ENCODE data around the gene TADA2A.

Gene TADA2A

DNA sequence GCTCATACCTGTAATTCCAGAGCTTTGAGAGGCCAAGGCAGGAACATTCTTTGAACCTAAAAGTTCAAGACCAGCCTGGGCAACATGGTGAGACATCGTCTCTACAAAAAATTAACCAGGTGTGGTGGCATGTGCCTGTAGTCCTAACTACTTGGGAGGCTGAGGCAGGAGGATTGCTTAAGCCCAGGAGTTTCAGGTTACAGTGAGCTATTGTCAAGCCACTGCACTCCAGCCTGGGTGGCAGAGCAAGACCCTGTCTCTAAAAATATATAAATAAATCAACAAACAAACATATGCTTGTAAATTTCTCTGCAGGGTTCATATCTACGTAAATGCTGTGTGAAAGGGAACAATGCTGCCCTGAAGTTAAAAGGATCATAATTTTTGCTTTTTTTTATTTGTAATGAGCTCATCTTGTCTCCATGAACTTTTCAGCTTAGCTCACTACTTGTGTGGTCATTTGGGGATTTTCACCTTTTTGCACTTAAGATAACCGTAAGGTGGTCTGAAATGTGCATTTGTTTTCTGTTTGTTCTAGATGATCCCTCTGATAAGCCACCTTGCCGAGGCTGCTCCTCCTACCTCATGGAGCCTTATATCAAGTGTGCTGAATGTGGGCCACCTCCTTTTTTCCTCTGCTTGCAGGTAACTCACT lies 16.4 kb downstream of the TADA2A start:
- Histone ChIP-seq H3K9me3 (ENCODE audit: insufficient read depth, low read length) (no peaks in the 10 kb centered on the region), H3K27me3 (ENCODE audit: insufficient read depth, insufficient read length) (no peaks in the 10 kb centered on the region), H3K36me3 (ENCODE audit: insufficient read depth, insufficient read length, low read length) (peaks cover 51% of the 10 kb centered on the region), H3K4me3 (ENCODE audit: insufficient read length, low read depth) (no peak overlapping the region), H3K4me1 (ENCODE audit: insufficient read depth, insufficient read length) (no peaks in the 10 kb centered on the region), H3K9ac (ENCODE audit: insufficient read length, low read depth) (no peak overlapping the region)
- no peak for TF ChIP-seq YY1 (IDR thresholded peaks at IDR 0.05; ENCODE audit: insufficient read depth, insufficient read length)
- TF ChIP-seq SUZ12 (IDR thresholded peaks at IDR 0.05; ENCODE audit: extremely low read depth, insufficient read depth, insufficient read length): no peak
- no peak for TF ChIP-seq ZNF274 (IDR thresholded peaks at IDR 0.05; ENCODE audit: low read depth, low read length)
- no peak for DNase-seq (ENCODE audit: low read depth, low spot score)

DNA sequence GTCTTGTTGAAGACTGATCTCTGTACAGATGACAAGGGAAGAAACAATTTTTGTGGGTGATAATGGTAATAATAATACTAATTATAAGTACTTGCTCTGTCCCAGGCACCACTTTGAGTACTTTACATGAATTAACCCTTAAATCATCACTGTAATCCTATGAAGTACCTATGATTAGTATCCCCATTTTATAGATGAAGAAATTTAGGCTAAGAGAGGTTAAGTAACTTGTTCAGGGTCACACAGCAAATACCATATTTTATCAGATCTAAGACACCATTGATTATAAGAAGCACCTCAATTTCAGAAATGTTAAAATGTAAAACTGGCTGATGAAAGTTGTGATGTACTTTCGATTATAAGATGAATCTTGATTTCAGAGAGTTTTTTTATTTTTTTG lies 18.6 kb downstream of the TADA2A start:
- Histone ChIP-seq H3K4me1 (ENCODE audit: insufficient read depth, insufficient read length) (no peaks in the 10 kb centered on the region), H3K27me3 (ENCODE audit: insufficient read depth, insufficient read length) (no peaks in the 10 kb centered on the region), H3K9me3 (ENCODE audit: insufficient read depth, low read length) (no peaks in the 10 kb centered on the region), H3K4me3 (ENCODE audit: insufficient read length, low read depth) (no peak overlapping the region), H3K36me3 (ENCODE audit: insufficient read depth, insufficient read length, low read length) (peaks cover 53% of the 10 kb centered on the region), H3K9ac (ENCODE audit: insufficient read length, low read depth) (no peak overlapping the region)
- no peak for DNase-seq (ENCODE audit: low read depth, low spot score)
- no peak for TF ChIP-seq ZNF274 (IDR thresholded peaks at IDR 0.05; ENCODE audit: low read depth, low read length)
- no peak for TF ChIP-seq YY1 (IDR thresholded peaks at IDR 0.05; ENCODE audit: insufficient read depth, insufficient read length)
- TF ChIP-seq SUZ12 (IDR thresholded peaks at IDR 0.05; ENCODE audit: extremely low read depth, insufficient read depth, insufficient read length): no peak

DNA sequence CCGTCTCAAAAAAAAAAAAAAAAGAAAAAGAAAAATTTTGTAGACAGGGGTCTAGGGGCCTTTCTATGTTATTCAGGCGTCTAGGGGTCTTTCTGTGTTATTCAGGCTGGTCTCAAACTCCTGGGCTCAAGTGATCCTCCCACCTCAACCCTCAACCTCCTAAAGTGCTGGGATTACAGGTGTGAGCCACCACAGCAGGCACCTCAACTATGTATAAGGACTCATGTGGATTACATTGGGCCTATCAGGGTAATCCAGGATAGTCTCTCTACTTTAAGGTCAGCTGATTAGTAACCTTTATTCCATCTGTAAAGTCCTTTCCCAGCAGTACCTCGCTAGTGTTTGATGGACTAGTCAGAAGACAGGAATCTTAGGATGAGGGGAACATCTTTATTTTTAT lies 22.4 kb downstream of the TADA2A start:
- Histone ChIP-seq H3K36me3 (ENCODE audit: insufficient read depth, insufficient read length, low read length) (peaks cover 55% of the 10 kb centered on the region), H3K4me3 (ENCODE audit: insufficient read length, low read depth) (no peak overlapping the region), H3K9ac (ENCODE audit: insufficient read length, low read depth) (no peak overlapping the region), H3K27me3 (ENCODE audit: insufficient read depth, insufficient read length) (no peaks in the 10 kb centered on the region), H3K9me3 (ENCODE audit: insufficient read depth, low read length) (no peaks in the 10 kb centered on the region), H3K4me1 (ENCODE audit: insufficient read depth, insufficient read length) (no peaks in the 10 kb centered on the region)
- TF ChIP-seq YY1 (IDR thresholded peaks at IDR 0.05; ENCODE audit: insufficient read depth, insufficient read length) (no peak), ZNF274 (IDR thresholded peaks at IDR 0.05; ENCODE audit: low read depth, low read length) (no peak), SUZ12 (IDR thresholded peaks at IDR 0.05; ENCODE audit: extremely low read depth, insufficient read depth, insufficient read length) (no peak)
- DNase-seq (ENCODE audit: low read depth, low spot score): no peak

DNA sequence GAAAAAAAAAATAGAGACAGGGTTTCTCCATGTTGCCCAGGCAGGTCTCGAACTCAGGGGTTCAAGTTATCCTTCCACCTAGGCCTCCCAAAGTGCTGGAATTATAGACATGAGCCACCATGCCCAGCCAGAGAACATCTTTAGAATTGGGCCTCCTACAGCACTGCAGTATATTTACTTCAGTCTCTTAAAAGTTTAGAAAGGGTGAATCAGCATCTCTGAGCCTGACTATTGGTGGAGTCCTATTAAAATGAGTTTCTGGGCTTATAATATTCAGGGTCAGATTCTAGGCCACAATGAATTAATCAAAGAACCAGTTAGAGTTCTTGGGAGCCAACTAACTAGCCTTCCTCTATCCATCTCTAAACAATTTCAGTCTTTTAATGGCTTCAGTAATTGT lies 22.8 kb downstream of the TADA2A start:
- peaks cover 55% of the 10 kb centered on the region for H3K36me3 ChIP-seq (ENCODE audit: insufficient read depth, insufficient read length, low read length)

DNA sequence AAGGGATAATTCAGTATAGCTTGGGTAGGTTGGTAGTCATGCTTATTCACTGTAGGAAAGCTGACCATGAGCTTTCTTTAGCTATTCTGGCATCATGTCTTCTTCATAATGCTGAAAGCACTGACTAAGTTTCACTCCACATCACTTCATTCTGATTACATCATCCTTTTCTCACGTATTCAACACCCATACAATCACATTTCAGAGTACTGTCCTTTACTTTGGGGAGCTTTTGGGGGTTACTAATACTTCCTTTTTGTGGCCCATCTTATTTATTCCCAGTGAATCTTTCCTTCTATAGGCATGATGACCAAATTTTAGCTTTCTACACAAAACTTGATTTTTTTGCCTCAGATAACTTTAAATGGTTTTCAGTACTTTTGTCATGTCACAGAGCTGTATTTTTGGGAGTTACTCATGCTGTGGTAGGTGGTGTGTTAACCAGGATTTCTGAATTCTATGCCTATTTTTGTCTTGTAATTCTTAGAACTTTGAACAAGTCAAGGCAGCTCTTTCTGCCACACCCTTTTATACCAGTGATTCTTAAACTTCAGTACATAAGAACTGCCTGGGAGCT lies 23.5 kb downstream of the TADA2A start:
- Histone ChIP-seq H3K4me3 (ENCODE audit: insufficient read length, low read depth) (no peak overlapping the region), H3K4me1 (ENCODE audit: insufficient read depth, insufficient read length) (no peaks in the 10 kb centered on the region), H3K9me3 (ENCODE audit: insufficient read depth, low read length) (no peaks in the 10 kb centered on the region), H3K36me3 (ENCODE audit: insufficient read depth, insufficient read length, low read length) (peaks cover 57% of the 10 kb centered on the region), H3K9ac (ENCODE audit: insufficient read length, low read depth) (no peak overlapping the region), H3K27me3 (ENCODE audit: insufficient read depth, insufficient read length) (no peaks in the 10 kb centered on the region)
- no peak for TF ChIP-seq YY1 (IDR thresholded peaks at IDR 0.05; ENCODE audit: insufficient read depth, insufficient read length)
- no peak for TF ChIP-seq ZNF274 (IDR thresholded peaks at IDR 0.05; ENCODE audit: low read depth, low read length)
- TF ChIP-seq SUZ12 (IDR thresholded peaks at IDR 0.05; ENCODE audit: extremely low read depth, insufficient read depth, insufficient read length): no peak
- no peak for DNase-seq (ENCODE audit: low read depth, low spot score)

More for the DNA sequence above, 22.8 kb downstream of the TADA2A start:
- TF ChIP-seq YY1 (IDR thresholded peaks at IDR 0.05; ENCODE audit: insufficient read depth, insufficient read length) (no peak), ZNF274 (IDR thresholded peaks at IDR 0.05; ENCODE audit: low read depth, low read length) (no peak)
- no peak for DNase-seq (ENCODE audit: low read depth, low spot score)
- H3K4me1 ChIP-seq (ENCODE audit: insufficient read depth, insufficient read length): no peaks in the 10 kb centered on the region
- no peak overlapping the region for H3K9ac ChIP-seq (ENCODE audit: insufficient read length, low read depth)
- no peaks in the 10 kb centered on the region for H3K9me3 ChIP-seq (ENCODE audit: insufficient read depth, low read length)
- H3K27me3 ChIP-seq (ENCODE audit: insufficient read depth, insufficient read length): no peaks in the 10 kb centered on the region
- H3K4me3 ChIP-seq (ENCODE audit: insufficient read length, low read depth): no peak overlapping the region

DNA sequence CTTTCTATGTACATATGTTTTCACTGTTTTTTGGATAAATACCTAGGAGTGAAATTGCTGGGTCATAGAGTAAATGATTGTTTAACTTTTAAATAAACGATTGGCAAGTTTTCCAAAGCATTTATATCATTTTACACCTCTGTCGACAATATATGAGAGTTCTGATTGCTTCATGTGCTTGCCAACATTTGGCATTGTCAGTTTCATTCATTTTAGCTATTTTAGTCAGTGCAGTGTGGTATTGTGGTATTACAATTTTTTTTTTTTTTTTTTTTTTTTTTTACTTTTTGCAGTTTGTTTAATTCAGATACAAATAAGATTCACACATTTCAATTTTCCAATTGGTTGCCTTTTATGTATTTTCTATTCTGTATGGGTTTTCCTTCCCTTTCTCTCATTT lies 26.0 kb downstream of the TADA2A start:
- Histone ChIP-seq H3K36me3 (ENCODE audit: insufficient read depth, insufficient read length, low read length) (peaks cover 39% of the 10 kb centered on the region), H3K9ac (ENCODE audit: insufficient read length, low read depth) (no peak overlapping the region), H3K27me3 (ENCODE audit: insufficient read depth, insufficient read length) (no peaks in the 10 kb centered on the region), H3K4me3 (ENCODE audit: insufficient read length, low read depth) (no peak overlapping the region), H3K4me1 (ENCODE audit: insufficient read depth, insufficient read length) (no peaks in the 10 kb centered on the region), H3K9me3 (ENCODE audit: insufficient read depth, low read length) (no peaks in the 10 kb centered on the region)
- no peak for DNase-seq (ENCODE audit: low read depth, low spot score)
- TF ChIP-seq ZNF274 (IDR thresholded peaks at IDR 0.05; ENCODE audit: low read depth, low read length): no peak
- no peak for TF ChIP-seq SUZ12 (IDR thresholded peaks at IDR 0.05; ENCODE audit: extremely low read depth, insufficient read depth, insufficient read length)
- no peak for TF ChIP-seq YY1 (IDR thresholded peaks at IDR 0.05; ENCODE audit: insufficient read depth, insufficient read length)

DNA sequence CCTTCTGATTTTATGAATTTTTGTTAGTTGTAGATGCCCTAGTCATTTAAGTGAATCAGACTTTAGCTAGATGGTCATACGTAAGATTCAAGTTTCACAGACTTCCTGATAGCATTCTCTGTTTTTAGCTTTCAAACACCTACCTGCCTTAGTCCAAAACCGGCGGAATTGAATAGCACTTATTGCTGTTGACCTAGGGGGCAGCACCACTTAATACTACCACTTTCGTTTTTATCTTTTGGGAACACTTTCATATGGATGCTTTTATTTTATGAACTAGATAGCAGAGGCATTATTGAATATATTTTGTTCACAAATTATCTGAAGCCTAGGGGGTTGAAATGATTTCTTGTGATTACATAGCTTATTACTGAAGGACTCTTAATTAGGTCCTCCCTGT lies 31.5 kb downstream of the TADA2A start:
- no peak for DNase-seq (ENCODE audit: low read depth, low spot score)
- Histone ChIP-seq H3K27me3 (ENCODE audit: insufficient read depth, insufficient read length) (no peaks in the 10 kb centered on the region), H3K9ac (ENCODE audit: insufficient read length, low read depth) (no peak overlapping the region), H3K4me1 (ENCODE audit: insufficient read depth, insufficient read length) (no peaks in the 10 kb centered on the region), H3K4me3 (ENCODE audit: insufficient read length, low read depth) (no peak overlapping the region), H3K36me3 (ENCODE audit: insufficient read depth, insufficient read length, low read length) (peaks cover 52% of the 10 kb centered on the region), H3K9me3 (ENCODE audit: insufficient read depth, low read length) (no peaks in the 10 kb centered on the region)
- TF ChIP-seq SUZ12 (IDR thresholded peaks at IDR 0.05; ENCODE audit: extremely low read depth, insufficient read depth, insufficient read length) (no peak), YY1 (IDR thresholded peaks at IDR 0.05; ENCODE audit: insufficient read depth, insufficient read length) (no peak)

All from NT2/D1 (cell line).